Muscle layer of colon (tissue), 2 donors: ENCODE data around the gene MRPL14.
"Not testable (repeated sequence)": the region's sequence is repeated elsewhere in the genome, so short reads cannot be mapped to it uniquely, and the experiment has no call there.

Experiments
- H3K27ac ChIP-seq: one replicate; pipeline ENCODE4 v1.7.0; 2013; ENCODE audit warnings: low read depth, mild to moderate bottlenecking, low read length, moderate library complexity
- H3K27me3 ChIP-seq, 2 donors: one replicate each; pipeline ENCODE4 v1.7.0; 2013; ENCODE audit warnings: low read length in 2 of 2, mild to moderate bottlenecking in 2 of 2; ENCODE audit not compliant: insufficient read depth in 2 of 2, control insufficient read depth in 1 of 2
- H3K36me3 ChIP-seq: one replicate; pipeline ENCODE4 v1.7.0; 2013; ENCODE audit warnings: mild to moderate bottlenecking, low read length; ENCODE audit not compliant: insufficient read depth
- H3K4me1 ChIP-seq: one replicate; pipeline ENCODE4 v1.7.0; 2013; ENCODE audit warnings: mild to moderate bottlenecking, low read length; ENCODE audit not compliant: insufficient read depth
- H3K4me3 ChIP-seq, 2 donors: one replicate each; pipeline ENCODE4 v1.7.0; 2013; ENCODE audit warnings: low read length in 2 of 2, low read depth in 1 of 2, mild to moderate bottlenecking in 1 of 2, moderate library complexity in 1 of 2
- H3K9ac ChIP-seq: one replicate; pipeline ENCODE4 v1.7.0; 2013; ENCODE audit warnings: low read length
- H3K9me3 ChIP-seq: one replicate; pipeline ENCODE4 v1.7.0; 2013; ENCODE audit warnings: mild to moderate bottlenecking, low read length
- donor health status: abdominal sarcoma.
- donor health status: Adenocarcinoma of cecum.

MRPL14 gene

GRCh38 chr6:44105993-44106740 lies 21.1 kb downstream of the MRPL14 start:
- no peak overlapping the region for H3K27ac ChIP-seq

GRCh38 chr6:44105146-44105545 lies 22.1 kb downstream of the MRPL14 start:
- H3K9me3 ChIP-seq = no peaks in the 10 kb centered on the region
- no peaks in the 10 kb centered on the region for H3K27me3 ChIP-seq
- no peak overlapping the region for H3K9ac ChIP-seq
- H3K4me1 ChIP-seq = peaks cover 5% of the 10 kb centered on the region
- no peak overlapping the region for H3K4me3 ChIP-seq
- no peak overlapping the region for H3K27ac ChIP-seq
- H3K36me3 ChIP-seq = peaks cover 23% of the 10 kb centered on the region

More at GRCh38 chr6:44105993-44106740, 21.1 kb downstream of the MRPL14 start:
- no peak overlapping the region for H3K9ac ChIP-seq
- H3K9me3 ChIP-seq = no peaks in the 10 kb centered on the region
- H3K36me3 ChIP-seq = peaks cover 29% of the 10 kb centered on the region
- H3K27me3 ChIP-seq = no peaks in the 10 kb centered on the region
- no peak overlapping the region for H3K4me3 ChIP-seq
- H3K4me1 ChIP-seq = peaks cover 5% of the 10 kb centered on the region

DNA sequence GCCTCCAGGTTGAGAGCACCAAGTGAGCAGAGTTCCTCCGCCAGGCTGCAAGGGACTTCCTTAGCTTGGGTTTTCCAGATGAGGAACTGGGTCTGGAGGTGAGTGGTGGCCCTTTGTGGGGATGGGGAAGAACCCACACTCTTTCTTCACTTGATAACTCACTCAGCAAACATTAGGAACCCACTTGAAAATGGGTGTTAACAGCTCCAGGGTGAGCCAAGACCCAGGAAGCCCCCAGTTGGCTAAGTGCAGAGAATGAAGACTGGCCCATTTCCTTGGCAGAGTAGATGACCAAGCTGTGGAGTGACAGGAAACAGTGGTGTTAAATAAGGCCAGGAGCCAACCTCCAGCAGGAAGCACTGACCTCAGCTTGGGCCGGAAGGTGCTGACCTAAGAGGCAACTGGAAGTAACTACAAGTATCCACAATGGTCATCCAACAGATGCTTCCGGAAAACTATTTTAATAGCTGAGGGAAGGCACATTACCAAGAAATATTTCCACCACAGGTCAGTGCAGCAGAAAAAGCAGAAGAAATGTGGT lies 22.7 kb downstream of the MRPL14 start:
- H3K9me3 ChIP-seq = no peaks in the 10 kb centered on the region
- peaks cover 21% of the 10 kb centered on the region for H3K36me3 ChIP-seq
- no peaks in the 10 kb centered on the region for H3K27me3 ChIP-seq
- no peak overlapping the region for H3K4me3 ChIP-seq
- peaks cover 5% of the 10 kb centered on the region for H3K4me1 ChIP-seq
- H3K9ac ChIP-seq = no peak overlapping the region
- H3K27ac ChIP-seq = no peak overlapping the region

DNA sequence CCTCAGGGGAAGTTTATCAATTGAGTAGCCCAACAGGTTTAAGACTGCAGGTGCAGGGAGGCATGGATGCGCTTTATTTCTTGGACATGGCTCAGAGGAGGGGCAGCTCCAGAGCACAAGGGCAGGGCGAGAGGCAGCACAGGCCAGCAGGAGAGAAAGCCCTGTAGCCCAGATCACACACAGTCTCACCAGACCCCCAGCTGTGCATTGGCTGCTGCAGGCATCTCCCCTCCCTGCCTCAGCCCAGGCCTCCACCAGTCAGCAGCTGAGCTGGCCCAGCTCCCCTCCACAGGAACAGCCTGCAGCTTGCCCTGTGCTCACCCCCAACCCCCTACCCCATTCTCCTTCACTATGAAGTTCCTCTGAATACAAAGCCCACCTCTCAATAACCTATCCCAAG lies 24.7 kb downstream of the MRPL14 start:
- Histone ChIP-seq H3K4me1 (peaks cover 5% of the 10 kb centered on the region), H3K27ac (no peak overlapping the region), H3K9ac (no peak overlapping the region), H3K36me3 (peaks cover 14% of the 10 kb centered on the region), H3K9me3 (no peaks in the 10 kb centered on the region), H3K27me3 (no peaks in the 10 kb centered on the region), H3K4me3 (no peak overlapping the region)

- no peak overlapping the region for H3K9ac ChIP-seq
- no peak overlapping the region for H3K4me3 ChIP-seq
- no peaks in the 10 kb centered on the region for H3K27me3 ChIP-seq
- H3K27ac ChIP-seq = no peak overlapping the region
- H3K9me3 ChIP-seq = no peaks in the 10 kb centered on the region
- peaks cover 14% of the 10 kb centered on the region for H3K36me3 ChIP-seq
- peaks cover 5% of the 10 kb centered on the region for H3K4me1 ChIP-seq
These were observed 25.4 kb downstream of the MRPL14 start for GRCh38 chr6:44101832-44102231.

- H3K36me3 ChIP-seq = peaks cover 14% of the 10 kb centered on the region
- no peaks in the 10 kb centered on the region for H3K27me3 ChIP-seq
- H3K4me1 ChIP-seq = peaks cover 4% of the 10 kb centered on the region
- no peak overlapping the region for H3K4me3 ChIP-seq
- no peak overlapping the region for H3K27ac ChIP-seq
- H3K9me3 ChIP-seq = no peaks in the 10 kb centered on the region
- no peak overlapping the region for H3K9ac ChIP-seq
These were observed 27.1 kb downstream of the MRPL14 start for GRCh38 chr6:44100088-44100550.

- H3K36me3 ChIP-seq = peaks cover 11% of the 10 kb centered on the region
- H3K4me1 ChIP-seq = no peaks in the 10 kb centered on the region
- no peaks in the 10 kb centered on the region for H3K9me3 ChIP-seq
- no peaks in the 10 kb centered on the region for H3K27me3 ChIP-seq
- no peak overlapping the region for H3K9ac ChIP-seq
- no peak overlapping the region for H3K4me3 ChIP-seq
- no peak overlapping the region for H3K27ac ChIP-seq
These were observed 28.1 kb downstream of the MRPL14 start for GRCh38 chr6:44099192-44099591.

GRCh38 chr6:44097782-44098317 lies 29.4 kb downstream of the MRPL14 start:
- no peaks in the 10 kb centered on the region for H3K4me1 ChIP-seq
- H3K27ac ChIP-seq = no peak overlapping the region

GRCh38 chr6:44096612-44097011 lies 30.6 kb downstream of the MRPL14 start:
- H3K27ac ChIP-seq = no peak overlapping the region
- H3K9me3 ChIP-seq = no peaks in the 10 kb centered on the region
- H3K9ac ChIP-seq = no peak overlapping the region

More at GRCh38 chr6:44097782-44098317, 29.4 kb downstream of the MRPL14 start:
- no peak overlapping the region for H3K9ac ChIP-seq
- no peaks in the 10 kb centered on the region for H3K27me3 ChIP-seq
- no peaks in the 10 kb centered on the region for H3K9me3 ChIP-seq
- no peak overlapping the region for H3K4me3 ChIP-seq
- peaks cover 5% of the 10 kb centered on the region for H3K36me3 ChIP-seq

DNA sequence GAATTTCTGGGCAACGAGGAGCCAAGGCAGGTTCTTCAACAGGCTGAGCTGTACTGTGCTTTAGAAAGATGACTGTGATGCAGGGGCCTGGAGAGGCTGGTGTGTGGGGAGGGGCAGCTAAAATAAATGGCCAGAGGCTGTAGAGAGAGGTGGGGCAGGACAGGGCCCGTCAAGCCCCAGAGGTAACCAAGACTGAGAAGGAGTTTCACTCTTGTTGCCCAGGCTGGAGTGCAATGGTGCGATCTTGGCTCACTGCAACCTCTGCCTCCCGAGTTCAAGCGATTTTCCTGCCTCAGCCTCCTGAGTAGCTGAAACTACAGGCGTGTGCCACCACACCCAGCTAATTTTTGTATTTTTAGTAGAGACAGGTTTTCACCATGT lies 32.0 kb downstream of the MRPL14 start:
- H3K9me3 ChIP-seq, H3K27me3 ChIP-seq, H3K4me1 ChIP-seq, H3K36me3 ChIP-seq, H3K27ac ChIP-seq, H3K9ac ChIP-seq, H3K4me3 ChIP-seq: not testable (repeated sequence)

More at GRCh38 chr6:44096612-44097011, 30.6 kb downstream of the MRPL14 start:
- Histone ChIP-seq H3K27me3 (no peaks in the 10 kb centered on the region), H3K4me1 (no peaks in the 10 kb centered on the region), H3K4me3 (no peak overlapping the region), H3K36me3 (peaks cover 5% of the 10 kb centered on the region)

GRCh38 chr6:44094403-44095242 lies 32.6 kb downstream of the MRPL14 start:
- Histone ChIP-seq H3K36me3 (no peaks in the 10 kb centered on the region), H3K27ac (no peak overlapping the region), H3K9ac (no peak overlapping the region)

More at GRCh38 chr6:44094403-44095242, 32.6 kb downstream of the MRPL14 start:
- no peaks in the 10 kb centered on the region for H3K27me3 ChIP-seq
- no peaks in the 10 kb centered on the region for H3K4me1 ChIP-seq
- no peaks in the 10 kb centered on the region for H3K9me3 ChIP-seq
- H3K4me3 ChIP-seq = no peak overlapping the region
